Measurements from ENCODE around the gene RAB5IF. TPM values are rescaled to one million over a fixed set of nuclear protein-coding genes. Genes with fewer than 3 reads are reported as not detected.

The RAB5IF gene
- total RNA-seq, 1 experiment from 2014 or later: 112 TPM

DNA sequence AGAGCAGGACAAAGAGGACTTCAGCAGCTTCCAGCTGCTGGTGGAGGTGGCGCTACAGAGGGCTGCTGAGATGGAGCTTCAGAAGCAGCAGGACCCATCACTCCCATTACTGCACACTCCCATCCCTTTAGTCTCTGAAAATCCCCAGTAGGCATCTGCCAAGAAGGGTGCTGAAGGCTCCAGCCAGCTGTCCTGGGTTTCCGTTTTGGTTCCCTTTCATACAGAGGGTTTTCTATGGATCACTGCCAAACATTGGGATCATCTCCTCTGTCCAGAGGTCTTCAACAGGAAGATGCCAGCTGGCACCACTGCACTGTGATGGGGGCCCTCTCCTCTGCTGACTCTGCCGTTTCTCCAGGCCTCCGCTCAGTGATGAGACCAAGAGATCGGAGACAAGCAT, 14.3 kb upstream of the RAB5IF start:
- Mint-ChIP-seq H3K27me3 (ENCODE audit: insufficient read depth, unreplicated experiment) (no peaks in the 10 kb centered on the region), H3K9me3 (ENCODE audit: unreplicated experiment) (no peaks in the 10 kb centered on the region), H3K36me3 (ENCODE audit: insufficient read depth, unreplicated experiment) (peaks cover 7% of the 10 kb centered on the region), H3K4me1 (ENCODE audit: insufficient read depth, unreplicated experiment) (no peaks in the 10 kb centered on the region), H3K27ac (ENCODE audit: low read depth, unreplicated experiment) (no peak overlapping the region), H3K4me3 (ENCODE audit: unreplicated experiment) (no peak overlapping the region)
- ChIA-PET POLR2A (interaction anchor here (1.5 to 9.1 kb wide), 2 partner anchors 13 to 14 kb away, joined by 3 to 67 read pairs; partner anchors contain the start of gene RAB5IF), CTCF (interaction anchor here (0.6 to 6.9 kb wide), 9 partner anchors 14 to 407 kb away, joined by 3 to 58 read pairs (median 10); partner anchors contain the start of gene RAB5IF)
- DNase-seq (ENCODE audit: unreplicated experiment): no peak
- intact Hi-C loops (cut with micrococcal nuclease): no loop called here
- TF ChIP-seq, protein P1, sequence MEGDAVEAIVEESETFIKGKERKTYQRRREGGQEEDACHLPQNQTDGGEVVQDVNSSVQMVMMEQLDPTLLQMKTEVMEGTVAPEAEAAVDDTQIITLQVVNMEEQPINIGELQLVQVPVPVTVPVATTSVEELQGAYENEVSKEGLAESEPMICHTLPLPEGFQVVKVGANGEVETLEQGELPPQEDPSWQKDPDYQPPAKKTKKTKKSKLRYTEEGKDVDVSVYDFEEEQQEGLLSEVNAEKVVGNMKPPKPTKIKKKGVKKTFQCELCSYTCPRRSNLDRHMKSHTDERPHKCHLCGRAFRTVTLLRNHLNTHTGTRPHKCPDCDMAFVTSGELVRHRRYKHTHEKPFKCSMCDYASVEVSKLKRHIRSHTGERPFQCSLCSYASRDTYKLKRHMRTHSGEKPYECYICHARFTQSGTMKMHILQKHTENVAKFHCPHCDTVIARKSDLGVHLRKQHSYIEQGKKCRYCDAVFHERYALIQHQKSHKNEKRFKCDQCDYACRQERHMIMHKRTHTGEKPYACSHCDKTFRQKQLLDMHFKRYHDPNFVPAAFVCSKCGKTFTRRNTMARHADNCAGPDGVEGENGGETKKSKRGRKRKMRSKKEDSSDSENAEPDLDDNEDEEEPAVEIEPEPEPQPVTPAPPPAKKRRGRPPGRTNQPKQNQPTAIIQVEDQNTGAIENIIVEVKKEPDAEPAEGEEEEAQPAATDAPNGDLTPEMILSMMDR (IDR thresholded peaks at IDR 0.05; ENCODE audit: unreplicated experiment): no peak
- BruUV-seq (replicated peaks): no TSS peak

DNA sequence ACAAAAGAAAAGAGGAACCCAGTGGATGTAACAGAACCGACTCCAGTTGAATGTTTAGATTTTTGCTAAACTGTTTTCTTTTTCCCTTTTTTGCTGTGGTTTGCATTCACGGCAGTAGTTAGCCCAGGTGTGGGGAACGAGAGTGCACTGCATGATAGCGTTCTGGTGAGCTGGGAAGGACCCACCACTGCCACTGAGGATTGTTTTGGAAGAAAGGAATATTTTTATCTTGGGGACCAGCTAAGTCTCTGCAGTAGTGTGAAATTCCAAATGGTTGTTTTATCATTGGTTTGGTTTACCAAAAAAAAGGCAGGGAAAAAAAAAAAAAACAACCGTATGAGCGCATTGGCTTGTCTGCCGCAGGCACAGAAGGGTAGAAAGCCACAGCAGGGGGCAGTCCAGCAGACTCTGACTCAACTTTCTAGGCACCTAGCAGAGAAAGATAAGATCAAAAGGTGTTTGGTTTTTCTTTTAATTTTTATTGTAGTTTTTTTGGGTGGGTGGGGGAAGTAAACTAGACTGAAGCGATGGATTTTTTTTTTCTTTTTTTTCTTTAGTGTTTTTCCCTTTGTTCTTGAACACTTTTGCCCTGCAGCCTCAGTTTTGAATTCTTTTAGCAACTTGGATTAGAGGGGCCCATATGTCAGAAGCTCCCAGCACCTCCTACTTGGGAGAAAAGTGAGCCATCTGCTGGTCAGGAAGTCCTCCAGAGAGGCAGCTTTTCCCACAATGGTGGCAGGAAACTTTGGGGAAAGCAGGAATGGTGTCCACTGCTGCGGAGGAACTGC, 13.5 kb upstream of the RAB5IF start:
- Mint-ChIP-seq H3K36me3 (ENCODE audit: insufficient read depth, unreplicated experiment) (peaks cover 7% of the 10 kb centered on the region), H3K4me1 (ENCODE audit: insufficient read depth, unreplicated experiment) (no peaks in the 10 kb centered on the region), H3K27ac (ENCODE audit: low read depth, unreplicated experiment) (no peak overlapping the region), H3K4me3 (ENCODE audit: unreplicated experiment) (no peak overlapping the region), H3K27me3 (ENCODE audit: insufficient read depth, unreplicated experiment) (no peaks in the 10 kb centered on the region), H3K9me3 (ENCODE audit: unreplicated experiment) (no peaks in the 10 kb centered on the region)
- TF ChIP-seq, protein P1 (IDR thresholded peaks at IDR 0.05; ENCODE audit: unreplicated experiment): peak; percentile 15
- ChIA-PET POLR2A (interaction anchor here (0.6 to 9.1 kb wide), 4 partner anchors 13 to 926 kb away, joined by 3 to 67 read pairs (median 4); partner anchors contain the start of gene RAB5IF), CTCF (interaction anchor here (0.6 to 6.9 kb wide), 16 partner anchors 12 to 406 kb away, joined by 3 to 58 read pairs (median 4); partner anchors contain the start of gene RAB5IF)
- no TSS peak for BruUV-seq (replicated peaks)
- intact Hi-C loops (cut with micrococcal nuclease): loop anchor here (1.0 kb wide), 1 partner anchor 36 kb away; no protein-coding TSS in a partner anchor
- DNase-seq (ENCODE audit: unreplicated experiment): peak; percentile 47

DNA sequence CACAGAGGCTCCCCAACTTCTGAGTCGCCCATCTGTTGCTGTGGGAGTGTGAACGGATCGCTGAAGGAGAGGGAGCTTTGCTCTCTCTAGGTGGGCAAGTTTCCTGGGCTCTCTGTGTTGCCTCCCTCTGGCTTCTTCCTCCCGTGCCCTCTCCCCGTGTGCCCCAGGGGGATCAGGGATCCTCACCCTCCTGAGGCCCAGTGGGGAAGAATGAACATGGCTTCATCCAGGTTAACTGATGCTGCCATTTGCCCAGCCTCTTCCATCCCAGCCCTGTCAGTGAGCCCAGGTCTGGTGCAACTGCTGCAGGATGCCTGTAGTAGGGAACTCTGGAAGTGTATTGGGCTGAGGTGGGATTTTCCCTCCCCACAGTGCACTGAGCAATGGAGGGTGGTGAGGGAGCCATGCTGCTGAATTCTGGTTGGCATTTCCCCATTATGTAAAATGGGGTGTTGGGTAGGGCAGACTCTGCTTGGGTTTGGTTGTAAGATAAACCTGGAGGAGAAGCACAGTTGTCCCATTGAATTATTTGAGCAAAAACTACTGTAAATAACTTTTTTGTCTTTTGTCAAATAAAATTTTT, 12.1 kb upstream of the RAB5IF start:
- Mint-ChIP-seq H3K27me3 (ENCODE audit: insufficient read depth, unreplicated experiment) (no peaks in the 10 kb centered on the region), H3K4me3 (ENCODE audit: unreplicated experiment) (no peak overlapping the region), H3K9me3 (ENCODE audit: unreplicated experiment) (no peaks in the 10 kb centered on the region), H3K36me3 (ENCODE audit: insufficient read depth, unreplicated experiment) (peaks cover 7% of the 10 kb centered on the region), H3K27ac (ENCODE audit: low read depth, unreplicated experiment) (no peak overlapping the region), H3K4me1 (ENCODE audit: insufficient read depth, unreplicated experiment) (no peaks in the 10 kb centered on the region)
- BruUV-seq (replicated peaks): no TSS peak
- DNase-seq (ENCODE audit: unreplicated experiment): no peak
- TF ChIP-seq, protein P1 (IDR thresholded peaks at IDR 0.05; ENCODE audit: unreplicated experiment): no peak
- ChIA-PET CTCF (interaction anchor here (0.6 to 6.9 kb wide), 6 partner anchors 10 to 325 kb away, joined by 3 to 58 read pairs (median 4); partner anchors contain the start of gene RAB5IF), POLR2A (interaction anchor here (0.6 to 9.1 kb wide), 5 partner anchors 12 to 153 kb away, joined by 3 to 67 read pairs (median 3); partner anchors contain the start of genes NDRG3 and RAB5IF)
- intact Hi-C loops (cut with micrococcal nuclease): no loop called here

DNA sequence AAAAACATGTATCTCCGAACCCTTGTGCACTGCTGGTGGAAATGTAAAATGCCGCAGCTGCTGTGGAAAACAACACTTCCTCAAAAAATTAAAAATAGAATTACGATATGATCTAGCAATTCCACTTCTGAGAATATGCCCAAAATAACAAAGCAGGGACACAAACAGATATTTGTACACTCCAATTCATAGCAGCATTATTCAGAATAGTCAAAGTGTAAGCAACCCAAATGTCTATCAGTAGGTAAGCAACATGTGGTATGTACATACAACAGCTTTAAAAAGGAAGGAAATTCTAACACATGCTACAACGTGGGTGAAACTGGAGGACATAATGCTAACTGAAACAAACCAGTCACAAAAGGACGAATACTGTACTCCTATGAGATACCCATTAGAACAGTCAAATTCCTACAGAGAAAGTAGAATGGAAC, 5.7 kb upstream of the RAB5IF start:
- H3K4me1 Mint-ChIP-seq (ENCODE audit: insufficient read depth, unreplicated experiment): no peaks in the 10 kb centered on the region
- no TSS peak for BruUV-seq (replicated peaks)
- no peaks in the 10 kb centered on the region for H3K9me3 Mint-ChIP-seq (ENCODE audit: unreplicated experiment)
- CTCF ChIA-PET: interaction anchor here (1.1 to 2.2 kb wide), 2 partner anchors 11 to 13 kb away, joined by 5 to 11 read pairs; no protein-coding TSS in a partner anchor
- DNase-seq (ENCODE audit: unreplicated experiment): no peak
- H3K27ac Mint-ChIP-seq (ENCODE audit: low read depth, unreplicated experiment): no peak overlapping the region
- POLR2A ChIA-PET: interaction anchor here (0.6 kb wide), 1 partner anchor 293 kb away, joined by 3 read pairs; no protein-coding TSS in a partner anchor
- H3K27me3 Mint-ChIP-seq (ENCODE audit: insufficient read depth, unreplicated experiment): no peaks in the 10 kb centered on the region
- no peak overlapping the region for H3K4me3 Mint-ChIP-seq (ENCODE audit: unreplicated experiment)
- H3K36me3 Mint-ChIP-seq (ENCODE audit: insufficient read depth, unreplicated experiment): no peaks in the 10 kb centered on the region
- intact Hi-C loops (cut with micrococcal nuclease): no loop called here
- TF ChIP-seq, protein P1 (IDR thresholded peaks at IDR 0.05; ENCODE audit: unreplicated experiment): no peak

Data from MCF 10A (cell line).